Endothelial cell (in vitro differentiated cells): Measurements from ENCODE around the gene MUC4. TPM values are rescaled to one million over a fixed set of nuclear protein-coding genes. Genes with fewer than 3 reads are reported as not detected.
"Not testable (repeated sequence)": the region's sequence is repeated elsewhere in the genome, so short reads cannot be mapped to it uniquely, and the experiment has no call there.

Experiments
- DNase-seq: peaks from one replicate; pipeline ENCODE4 v3.0.0; 2021; ENCODE audit warnings: low spot score
- H3K27ac Mint-ChIP-seq: one replicate; pipeline ENCODE4 v1.8.0; 2021; ENCODE audit warnings: mixed read lengths, inconsistent platforms; ENCODE audit not compliant: unreplicated experiment
- H3K27me3 Mint-ChIP-seq: one replicate; pipeline ENCODE4 v1.8.0; 2021; ENCODE audit warnings: mild to moderate bottlenecking, moderate library complexity, mixed read lengths, inconsistent platforms; ENCODE audit not compliant: unreplicated experiment
- H3K36me3 Mint-ChIP-seq: one replicate; pipeline ENCODE4 v1.8.0; 2021; ENCODE audit warnings: mild to moderate bottlenecking, low read depth, mixed read lengths, inconsistent platforms; ENCODE audit not compliant: unreplicated experiment
- H3K4me1 Mint-ChIP-seq: one replicate; pipeline ENCODE4 v1.8.0; 2021; ENCODE audit warnings: mild to moderate bottlenecking, mixed read lengths, inconsistent platforms; ENCODE audit not compliant: unreplicated experiment
- H3K4me3 Mint-ChIP-seq: one replicate; pipeline ENCODE4 v1.8.0; 2021; ENCODE audit warnings: mild to moderate bottlenecking, mixed read lengths, inconsistent platforms; ENCODE audit not compliant: unreplicated experiment
- H3K9me3 Mint-ChIP-seq: one replicate; pipeline ENCODE4 v1.8.0; 2021; ENCODE audit warnings: mixed read lengths, inconsistent platforms; ENCODE audit not compliant: unreplicated experiment
- CTCF ChIP-seq: fragments of 200-600 bp; sonication (generic); IDR thresholded peaks from one replicate; pipeline ENCODE4 v1.5.0; 2021; ENCODE audit warnings: antibody characterized with exemption; ENCODE audit not compliant: unreplicated experiment
- total RNA-seq: library from RNA; stranded (reverse); fragmentation: NEBNext Ultra II Directional; extraction: Animal tissue kit (Norgen Biotek cat#: 25700); gene quantifications from one replicate; pipeline ENCODE4 v1.2.1, GENCODE V29; 2021; ENCODE audit not compliant: unreplicated experiment

Gene MUC4
- total RNA-seq, 1 donor from 2014 or later: 0.05 TPM

GRCh38 chr3:195738274-195739044 is 73.3 kb downstream of the MUC4 start:
- Mint-ChIP-seq H3K9me3 (no peaks in the 10 kb centered on the region), H3K36me3 (peaks cover 4% of the 10 kb centered on the region), H3K27ac (no peak overlapping the region), H3K4me1 (no peaks in the 10 kb centered on the region), H3K27me3 (peaks cover 6% of the 10 kb centered on the region), H3K4me3 (no peak overlapping the region)
- no peak for DNase-seq
- TF ChIP-seq CTCF: no peak

GRCh38 chr3:195737782-195738181 is 73.9 kb downstream of the MUC4 start:
- not testable (repeated sequence) for H3K4me3 Mint-ChIP-seq, H3K27ac Mint-ChIP-seq, H3K4me1 Mint-ChIP-seq, H3K27me3 Mint-ChIP-seq, H3K36me3 Mint-ChIP-seq, DNase-seq, H3K9me3 Mint-ChIP-seq

GRCh38 chr3:195736866-195737490 is 74.8 kb downstream of the MUC4 start:
- Mint-ChIP-seq H3K27ac (no peak overlapping the region), H3K27me3 (peaks cover 7% of the 10 kb centered on the region), H3K4me1 (no peaks in the 10 kb centered on the region), H3K9me3 (no peaks in the 10 kb centered on the region), H3K4me3 (no peak overlapping the region), H3K36me3 (peaks cover 4% of the 10 kb centered on the region)
- no peak for DNase-seq
- no peak for TF ChIP-seq CTCF

- Mint-ChIP-seq H3K27ac (no peak overlapping the region), H3K9me3 (no peaks in the 10 kb centered on the region), H3K4me3 (no peak overlapping the region), H3K36me3 (peaks cover 4% of the 10 kb centered on the region), H3K4me1 (no peaks in the 10 kb centered on the region), H3K27me3 (peaks cover 5% of the 10 kb centered on the region)
- DNase-seq: no peak
- TF ChIP-seq CTCF: no peak
Observed at GRCh38 chr3:195735036-195735695, 76.6 kb downstream of the MUC4 start.

GRCh38 chr3:195732940-195733339 is 78.8 kb downstream of the MUC4 start:
- H3K27me3 Mint-ChIP-seq: peaks cover 5% of the 10 kb centered on the region
- no peak for DNase-seq
- no peaks in the 10 kb centered on the region for H3K9me3 Mint-ChIP-seq
- H3K4me3 Mint-ChIP-seq: no peak overlapping the region
- no peak overlapping the region for H3K27ac Mint-ChIP-seq
- no peaks in the 10 kb centered on the region for H3K36me3 Mint-ChIP-seq
- no peak for TF ChIP-seq CTCF
- H3K4me1 Mint-ChIP-seq: no peaks in the 10 kb centered on the region
